ENCODE measurements around the gene COG2. TPM values are rescaled to one million over a fixed set of nuclear protein-coding genes. Genes with fewer than 3 reads are reported as not detected.

The COG2 gene
- total and polyA plus RNA-seq, 2 of the 13 experiments (the other 11 are each of a cell fraction or from before 2014, with no cell fraction given): 16.8 to 36.3 TPM

- TF ChIP-seq PRDM10 (CRISPR knock-in tag; IDR thresholded peaks at IDR 0.05; ENCODE audit: low read depth): no peak
- TF ChIP-seq ZNF7 (CRISPR knock-in tag; IDR thresholded peaks at IDR 0.05): no peak
- TF ChIP-seq NCOA5 (CRISPR knock-in tag; IDR thresholded peaks at IDR 0.05): 0 out of 2 replicates have a peak, but pooled peaks have one; percentile 60
- 0 out of 2 replicates have a peak, but pooled peaks have one; percentile 20 for TF ChIP-seq ZNF225 (CRISPR knock-in tag; IDR thresholded peaks at IDR 0.05)
- TF ChIP-seq HNF4G (IDR thresholded peaks at IDR 0.05; ENCODE audit: borderline replicate concordance, low read depth, low read length): no peak
- TF ChIP-seq HNF4G (CRISPR knock-in tag; IDR thresholded peaks at IDR 0.05; ENCODE audit: borderline replicate concordance, low read depth): no peak
- no peak for TF ChIP-seq ZBTB46 (CRISPR knock-in tag; IDR thresholded peaks at IDR 0.05; ENCODE audit: borderline replicate concordance)
- no peak for TF ChIP-seq ZBTB4 (CRISPR knock-in tag; IDR thresholded peaks at IDR 0.05; ENCODE audit: borderline replicate concordance)
- no peak for TF ChIP-seq ZNF570 (CRISPR knock-in tag; IDR thresholded peaks at IDR 0.05; ENCODE audit: borderline replicate concordance)
- TF ChIP-seq AGO2 (optimal IDR thresholded peaks at IDR 0.05; ENCODE audit: low read depth, low read length): peak; percentile 78
- TF ChIP-seq ZNF263 (CRISPR knock-in tag; IDR thresholded peaks at IDR 0.05): 0 out of 2 replicates have a peak, but pooled peaks have one; percentile 12
- TF ChIP-seq EHMT2 (IDR thresholded peaks at IDR 0.05; ENCODE audit: borderline replicate concordance, low read depth, low read length): no peak
- TF ChIP-seq ZNF605 (CRISPR knock-in tag; IDR thresholded peaks at IDR 0.05): 0 out of 2 replicates have a peak, but pooled peaks have one; percentile 14
Observed at GRCh38 chr1:230706887-230707731, 64.8 kb downstream of the COG2 start (continued).
